Hematopoietic multipotent progenitor cell treated with erythropoietin and hydrocortisone succinate and interleukin-3 and kit ligand, for 17 days (in vitro differentiated cells): Measurements from ENCODE around the gene SPTLC3.
"Not testable (repeated sequence)": the region's sequence is repeated elsewhere in the genome, so short reads cannot be mapped to it uniquely, and the experiment has no call there.

Experiments
- DNase-seq: peaks from one replicate; pipeline ENCODE4 v3.0.0-alpha.2; 2015; ENCODE audit warnings: low spot score

Gene SPTLC3

DNA sequence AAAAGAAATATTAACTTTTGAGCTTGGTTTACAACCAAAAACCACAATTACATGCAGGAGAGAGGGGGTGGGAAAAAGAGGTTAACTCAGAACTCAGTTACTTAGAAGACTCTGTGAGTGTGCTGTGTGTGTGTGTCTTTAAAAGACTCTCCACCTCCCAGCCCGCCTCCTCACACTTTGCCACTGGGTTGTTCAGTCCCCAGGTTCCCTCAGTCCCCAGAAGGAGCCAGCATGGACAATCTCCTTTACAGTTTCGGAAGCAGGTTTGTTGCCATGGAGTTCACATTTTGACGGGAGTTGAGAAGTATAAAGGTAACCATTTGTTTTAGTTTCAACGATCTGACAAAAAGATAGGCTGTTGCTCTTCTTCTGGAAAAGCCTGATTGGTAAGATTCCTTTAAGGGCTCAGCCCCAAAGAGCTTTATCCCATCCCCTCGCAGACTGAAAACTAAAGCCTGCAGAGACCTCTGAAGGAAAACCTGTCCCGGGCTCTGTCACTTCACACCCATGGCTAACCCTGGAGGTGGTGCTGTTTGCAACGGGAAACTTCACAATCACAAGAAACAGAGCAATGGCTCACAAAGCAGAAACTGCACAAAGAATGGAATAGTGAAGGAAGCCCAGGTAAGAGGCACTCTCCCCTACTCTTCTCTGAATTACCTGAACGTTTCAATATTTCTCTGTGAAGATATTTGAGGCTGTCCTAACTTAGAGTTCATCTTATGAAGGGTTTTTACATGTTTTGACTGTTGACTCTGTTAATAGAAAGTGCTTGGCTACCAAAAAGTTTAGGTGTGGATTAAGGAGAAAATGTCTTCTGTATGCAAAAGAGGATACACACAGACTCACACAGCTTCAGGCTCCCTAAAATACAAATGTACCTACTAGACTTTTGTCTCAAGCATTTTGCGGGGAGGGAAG is at the start of gene SPTLC3:
Gene SPTLC3, plus strand, starts transcription at position 212 of the 921 bp plus-strand sequence. Its CDS starts 296 bp downstream, at position 508.
- DNase-seq, result no peak

DNA sequence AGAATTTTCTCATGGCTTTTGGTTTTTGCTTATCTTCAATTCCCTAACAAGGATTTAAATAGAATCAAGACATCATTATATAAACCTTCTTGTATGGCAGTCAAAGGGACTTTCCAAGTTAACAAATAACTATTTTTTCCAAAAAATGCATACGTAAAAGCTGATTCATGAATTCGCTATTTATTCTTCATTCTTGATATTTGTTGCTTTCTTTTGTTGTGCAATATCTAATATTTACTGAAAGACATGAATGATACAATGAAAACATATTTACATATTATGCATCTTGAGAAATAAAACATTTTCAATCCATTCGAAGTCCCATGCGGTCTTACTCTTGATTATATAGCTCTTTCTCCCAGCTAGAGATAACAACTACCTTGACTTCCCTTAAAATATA is 47.0 kb upstream of the SPTLC3 start:
- no peak for DNase-seq

DNA sequence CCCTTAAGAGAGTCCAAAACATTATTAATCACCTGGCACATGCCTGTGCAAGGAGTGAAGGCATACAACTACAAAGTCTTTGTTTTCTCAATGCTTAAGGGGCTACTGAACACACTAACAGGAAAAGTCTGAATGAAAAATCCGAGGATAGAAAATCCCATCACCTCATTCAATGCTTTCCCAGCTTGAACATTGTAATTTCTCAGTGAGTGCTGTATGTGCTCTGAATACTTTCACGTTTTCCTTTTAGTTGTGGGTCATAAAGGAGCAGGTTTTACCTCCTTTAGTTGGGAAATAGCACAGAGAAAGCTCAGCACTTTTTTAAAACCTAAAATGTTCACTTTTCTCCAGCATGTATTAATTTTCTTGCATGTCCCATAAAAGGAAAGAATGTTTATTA is 45.9 kb upstream of the SPTLC3 start:
- DNase-seq, result no peak

DNA sequence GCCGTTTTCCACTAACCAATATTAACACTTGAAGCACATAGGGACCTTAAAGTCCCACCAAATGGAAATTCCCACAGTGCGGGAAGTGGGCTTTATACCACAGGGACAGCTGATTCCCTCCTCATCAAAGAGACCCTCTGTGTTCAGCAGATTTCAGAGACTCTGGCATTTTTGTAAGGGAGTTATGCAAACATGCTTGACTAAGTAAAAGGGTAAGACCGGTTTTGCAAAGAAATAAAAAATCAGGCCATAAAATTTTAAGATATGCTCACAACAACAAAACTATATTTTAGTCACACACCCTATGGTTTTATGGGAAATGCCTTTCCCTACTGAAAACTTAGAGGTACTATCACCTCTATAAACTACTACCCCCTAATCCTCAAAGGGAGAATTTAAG is 45.4 kb upstream of the SPTLC3 start:
- DNase-seq, result no peak

DNA sequence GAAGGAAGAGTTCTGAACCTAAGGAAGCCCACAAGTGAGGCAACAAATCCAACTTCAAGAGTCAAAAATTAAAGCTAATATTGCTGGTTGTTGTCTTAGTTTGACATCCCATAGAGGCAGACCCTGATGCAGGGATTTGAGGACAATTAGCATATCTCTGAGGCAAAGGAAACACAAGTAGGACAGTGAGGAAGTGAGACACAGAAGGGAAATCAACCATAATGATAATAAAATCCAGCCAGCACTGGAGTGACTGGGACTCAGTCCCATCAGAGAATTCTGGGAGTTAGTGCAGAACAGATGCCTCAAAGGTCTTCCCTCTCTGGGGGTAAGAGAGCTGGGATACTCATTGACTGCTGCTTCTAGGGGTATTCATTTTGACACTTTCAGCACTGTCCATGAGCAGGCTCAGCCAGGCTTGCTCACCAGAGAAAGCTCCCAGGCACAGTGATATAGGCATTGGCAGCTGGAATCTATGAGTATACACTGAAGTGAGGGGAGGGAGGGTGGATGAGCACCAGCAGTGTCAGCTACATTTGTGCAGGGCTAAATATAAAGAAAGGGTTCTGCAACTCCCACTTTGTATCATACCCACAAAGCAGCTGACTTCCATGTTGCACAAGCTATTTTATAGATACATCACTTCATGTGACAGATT is 43.4 kb upstream of the SPTLC3 start:
- no peak for DNase-seq

DNA sequence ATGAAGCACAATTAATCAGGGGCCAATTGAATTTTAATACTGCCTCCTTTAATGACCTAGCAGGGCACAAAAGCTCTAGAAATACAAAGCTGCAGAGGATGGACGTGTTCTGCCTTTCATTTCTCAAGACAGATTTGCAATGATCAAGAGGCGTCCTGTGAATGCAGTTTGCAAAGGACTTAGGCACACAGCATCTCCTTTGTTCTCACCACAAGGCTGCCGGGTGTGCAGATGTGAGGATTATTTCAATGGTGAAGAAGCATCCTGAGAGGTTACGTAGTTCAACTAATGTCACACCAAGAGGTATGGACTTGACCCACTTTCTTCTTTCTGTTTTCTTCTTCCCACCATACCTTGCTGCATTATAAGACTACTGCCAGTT is 42.9 kb upstream of the SPTLC3 start:
- no peak for DNase-seq

DNA sequence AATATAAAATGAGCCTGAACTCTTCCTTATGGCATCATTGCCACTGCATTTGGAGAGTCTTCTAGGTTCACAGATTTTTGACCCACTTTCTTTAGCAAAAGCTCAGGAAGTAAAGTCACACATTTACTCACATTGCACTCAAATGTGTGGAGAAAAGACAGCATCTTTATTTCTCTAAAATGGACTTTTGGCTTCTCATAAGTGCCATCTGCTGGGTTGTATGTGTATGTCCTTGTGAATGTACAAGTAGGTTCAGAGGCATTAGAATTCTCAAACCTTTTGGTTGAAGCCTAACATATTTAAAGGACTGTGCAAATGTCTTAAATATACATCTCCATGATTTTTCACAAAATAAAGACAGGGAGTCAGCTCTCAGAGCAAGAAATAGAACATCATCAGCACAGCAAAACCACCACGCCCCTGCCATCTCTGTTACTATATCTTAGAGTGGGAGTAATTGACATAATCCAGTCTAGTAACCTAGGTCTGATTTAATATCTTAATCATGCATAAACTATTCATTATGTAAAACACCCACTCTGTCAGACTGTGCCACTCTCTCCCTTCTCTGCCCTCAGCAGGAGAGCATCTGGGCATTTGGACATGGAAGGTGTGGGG is 42.2 kb upstream of the SPTLC3 start:
- DNase-seq, result no peak

DNA sequence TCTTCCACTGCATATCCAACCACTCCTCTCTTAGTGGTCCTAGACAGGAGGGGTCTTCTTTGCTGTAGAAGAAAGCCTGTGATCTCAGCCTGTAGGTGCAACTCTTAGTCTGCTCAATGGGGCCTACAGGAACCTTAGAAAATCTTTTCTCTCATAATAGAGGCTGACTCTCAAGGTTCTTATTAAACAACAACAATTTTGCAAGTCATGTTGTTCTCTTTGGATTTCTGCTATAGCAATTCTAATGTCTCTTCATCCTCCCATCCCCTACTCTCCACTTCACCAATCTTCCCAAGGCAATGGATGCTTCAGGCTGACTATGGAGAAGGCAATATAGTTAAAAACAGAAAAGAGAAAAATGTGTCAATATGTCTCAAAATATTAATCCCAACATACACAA is 40.8 kb upstream of the SPTLC3 start:
- DNase-seq, result no peak

GRCh38 chr20:12968472-12968871 is 40.3 kb upstream of the SPTLC3 start:
- no peak for DNase-seq

GRCh38 chr20:12969071-12969669 is 39.6 kb upstream of the SPTLC3 start:
- DNase-seq, result no peak

GRCh38 chr20:12970372-12970821 is 38.4 kb upstream of the SPTLC3 start:
- no peak for DNase-seq

GRCh38 chr20:12975833-12976608 is 32.8 kb upstream of the SPTLC3 start:
- DNase-seq, result no peak

DNA sequence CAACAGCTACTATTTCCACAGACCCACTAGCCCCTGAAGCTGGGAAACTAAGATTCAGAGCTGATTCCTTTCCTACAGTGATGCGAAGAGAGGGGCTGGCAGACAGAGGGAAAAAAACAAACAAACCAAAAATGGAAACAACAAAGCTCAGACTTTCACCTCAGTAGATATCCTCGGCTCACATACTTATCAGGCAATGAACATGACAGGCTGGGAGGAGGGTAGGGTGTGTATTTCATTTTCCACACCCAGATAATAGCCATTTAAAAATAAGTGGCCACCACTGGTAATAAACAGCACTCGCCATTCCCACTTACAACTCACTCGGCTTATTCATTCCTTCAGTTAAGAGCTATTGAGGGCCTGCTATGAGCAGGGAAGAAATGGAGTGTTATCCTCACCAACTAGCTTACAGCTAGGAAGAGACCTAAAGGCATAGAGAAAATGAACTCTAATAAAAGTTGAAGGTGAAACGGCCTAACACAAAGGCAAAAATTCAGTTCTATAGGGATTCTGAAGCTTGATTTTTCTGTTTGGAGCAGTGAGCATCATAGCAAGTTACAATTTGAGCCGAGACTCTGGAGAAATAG is 32.0 kb upstream of the SPTLC3 start:
- DNase-seq, result no peak

DNA sequence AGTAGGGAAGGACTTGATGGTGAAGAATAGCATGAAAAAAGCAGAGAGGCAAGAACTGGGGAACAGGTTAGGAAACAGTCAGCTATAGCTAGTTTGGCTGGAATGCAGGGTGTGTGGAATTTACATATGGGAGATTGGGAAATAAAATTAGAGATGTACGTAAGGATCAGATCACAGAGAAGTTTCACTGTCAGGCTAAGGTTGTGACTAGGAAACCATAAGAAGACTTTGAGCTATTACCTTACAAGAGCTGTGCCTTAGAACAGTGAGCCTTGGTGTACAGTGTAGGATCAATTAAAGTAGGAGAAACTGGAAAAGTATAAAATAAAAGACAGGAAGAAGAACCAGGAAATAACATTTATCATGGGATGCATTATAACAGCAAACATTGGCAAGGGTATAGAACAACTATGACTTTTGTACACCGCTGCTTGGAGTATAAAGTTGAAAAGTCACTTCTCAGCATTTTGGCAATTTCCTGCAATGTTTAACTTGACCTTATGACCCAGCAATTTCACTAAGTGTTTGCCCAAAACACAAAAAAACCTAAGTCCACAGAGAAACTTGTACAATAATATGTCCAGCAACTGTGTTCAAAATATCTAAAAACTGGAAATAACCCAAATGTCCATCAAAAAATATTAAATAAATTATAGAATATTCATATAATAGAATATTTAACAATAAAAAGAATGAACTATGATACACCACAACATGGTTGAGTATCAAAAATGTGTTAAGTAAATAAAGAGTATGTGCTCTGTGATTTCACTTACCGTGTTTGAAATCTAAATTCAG is 31.2 kb upstream of the SPTLC3 start:
- DNase-seq, result no peak

GRCh38 chr20:12978126-12978394 is 30.7 kb upstream of the SPTLC3 start:
- DNase-seq, result no peak

- no peak for DNase-seq
Measured at GRCh38 chr20:12978613-12979495, 29.9 kb upstream of the SPTLC3 start.

DNA sequence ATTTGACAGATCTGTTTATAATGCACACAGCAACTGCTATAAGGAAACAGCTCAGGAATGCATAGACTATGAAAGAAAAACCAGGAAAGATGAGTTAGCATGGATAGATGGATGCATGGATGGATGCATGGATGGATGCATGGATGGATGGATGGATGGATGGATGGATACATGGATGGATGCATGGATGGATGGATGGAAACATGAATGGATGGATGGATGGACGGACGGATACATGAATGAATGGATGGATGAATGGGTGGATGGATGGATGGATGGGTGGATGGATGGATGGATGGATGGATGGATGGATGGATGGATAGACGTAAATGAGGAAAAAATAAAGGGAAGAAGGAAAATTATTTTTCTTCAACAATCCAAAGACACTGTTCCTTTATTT is 29.1 kb upstream of the SPTLC3 start:
- not testable (repeated sequence) for DNase-seq

- DNase-seq, result no peak
Measured at GRCh38 chr20:12982098-12982497, 26.7 kb upstream of the SPTLC3 start.

GRCh38 chr20:12984069-12984765 is 24.6 kb upstream of the SPTLC3 start:
- DNase-seq, result no peak
